ENCODE measurements around the gene NADSYN1. TPM values are rescaled to one million over a fixed set of nuclear protein-coding genes. Genes with fewer than 3 reads are reported as not detected.
"Not testable (repeated sequence)": the region's sequence is repeated elsewhere in the genome, so short reads cannot be mapped to it uniquely, and the experiment has no call there.

Gene NADSYN1
- total RNA-seq, 8 experiments from 2014 or later: 20.3 to 120 (median 37.1) TPM

DNA sequence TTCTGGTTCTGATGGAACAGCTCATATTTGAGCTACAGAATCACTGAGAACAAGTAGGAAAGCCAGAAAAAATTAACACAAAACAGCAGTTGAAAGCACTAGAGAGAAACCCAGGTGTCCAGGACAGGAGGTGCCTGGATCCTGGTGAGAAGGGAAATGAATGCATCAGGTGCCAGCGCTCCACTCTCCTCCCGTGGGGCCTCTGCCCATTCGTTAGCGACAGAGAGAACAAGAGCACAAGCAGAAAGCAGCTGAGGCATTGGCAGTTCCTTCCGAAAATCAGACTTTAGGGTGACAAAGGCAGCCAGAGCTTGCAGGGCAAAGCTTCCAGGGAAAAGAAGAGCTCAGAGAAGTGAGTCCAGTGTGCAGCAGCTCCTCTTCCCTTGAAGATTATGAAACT lies 54.1 kb downstream of the NADSYN1 start:
- Histone ChIP-seq H3K4me3 (no peak overlapping the region), H3K27ac (no peak overlapping the region), H3K4me1 (replicated peaks in 1 of 2) (peaks cover 0 to 4% of the 10 kb centered on the region in 2 donors)
- no peak for ATAC-seq (replicated peaks in 6 of 8)
- in situ Hi-C loops (cut with MboI; ENCODE audit: low pct_unique_long_range_greater_than_20kb in 2 of 9, low sequenced_read_pairs in 9 of 9, unreplicated experiment in 9 of 9): no loop called here
- 80 to 100% (median 100%) methylated on average over 1 to 5 of the region's 5 CpGs; no CpG with 5 or more reads in 2 of the 10 experiments for WGBS, 10 experiments

DNA sequence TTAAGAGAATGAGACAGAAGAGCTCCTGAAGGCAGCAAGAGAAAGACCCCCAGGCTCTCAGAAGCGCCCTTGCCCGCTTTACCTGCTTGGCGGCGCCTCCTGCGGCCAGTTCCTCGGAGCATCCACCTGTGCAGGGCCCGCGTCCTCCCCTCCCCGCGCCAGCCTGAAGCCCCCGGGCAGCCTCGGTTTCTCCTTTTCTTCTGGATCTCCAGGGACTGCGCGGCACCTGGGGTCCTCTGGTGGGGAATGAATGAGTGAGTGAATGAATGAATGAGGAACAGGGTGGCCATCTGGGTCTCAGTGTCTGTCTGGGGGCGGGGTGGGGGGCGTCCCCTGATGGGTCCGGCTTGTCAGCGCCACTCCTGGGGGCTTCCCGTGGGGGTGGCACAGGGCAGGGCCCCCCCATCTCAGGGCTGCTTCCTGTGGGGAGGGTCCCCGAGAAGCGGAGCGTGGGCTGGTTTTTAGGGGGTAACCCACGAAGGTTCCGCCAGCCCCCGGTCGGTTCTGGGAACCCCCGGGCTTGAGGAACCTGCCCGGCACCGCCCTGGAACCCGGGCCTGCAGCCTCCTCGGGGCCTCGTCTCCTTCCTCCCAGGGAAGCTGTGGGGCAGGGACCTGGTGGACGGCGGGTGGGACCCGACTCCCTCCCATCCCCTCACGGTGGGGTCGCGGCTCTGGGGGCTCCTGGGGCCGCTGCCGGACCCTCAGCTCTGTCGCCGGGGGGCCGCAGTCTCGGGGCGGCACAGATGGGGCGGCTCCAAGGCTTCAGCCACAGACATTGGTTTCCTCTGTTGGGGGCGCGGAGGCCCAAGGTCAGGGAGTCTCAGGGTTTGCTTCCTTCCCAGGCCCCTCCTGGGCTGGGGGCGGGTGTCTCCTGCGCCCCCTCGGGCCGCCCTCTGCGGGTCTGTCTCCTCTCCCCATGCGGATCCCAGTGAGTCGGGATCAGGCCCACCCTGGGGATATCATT lies 65.8 kb downstream of the NADSYN1 start:
- WGBS, 10 experiments: 90 to 100% (median 96%) methylated on average over 1 to 10 of the region's 55 CpGs; no CpG with 5 or more reads in 6 of the 10 experiments
- no peak for ATAC-seq (replicated peaks in 6 of 8)
- in situ Hi-C loops (cut with MboI; ENCODE audit: low pct_unique_long_range_greater_than_20kb in 2 of 9, low sequenced_read_pairs in 9 of 9, unreplicated experiment in 9 of 9): no loop called here
- no peak overlapping the region for H3K27ac ChIP-seq
- H3K4me1 ChIP-seq (replicated peaks in 1 of 2): no peaks in the 10 kb centered on the region
- H3K4me3 ChIP-seq: no peak overlapping the region

DNA sequence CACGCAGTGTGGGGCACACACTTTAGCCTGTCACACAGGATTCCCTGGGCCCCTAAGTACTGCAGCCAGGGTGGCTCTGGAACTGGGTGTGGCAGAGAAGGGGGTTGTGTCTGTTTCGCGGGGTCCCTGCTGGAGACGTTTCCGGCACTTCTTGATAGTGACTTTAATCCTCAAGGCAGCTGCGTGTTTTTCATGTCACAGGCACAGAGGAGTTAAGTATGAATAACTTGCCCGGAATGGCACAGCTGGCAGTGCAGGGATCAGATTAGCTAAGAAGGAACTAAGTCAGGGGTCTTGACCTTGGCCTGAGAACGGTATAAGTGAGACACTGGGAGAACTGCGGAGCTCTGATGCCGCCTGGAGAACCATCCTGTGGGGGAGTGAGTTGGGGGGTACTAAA lies 66.5 kb downstream of the NADSYN1 start:
- H3K27ac ChIP-seq: no peak overlapping the region
- H3K4me1 ChIP-seq (replicated peaks in 1 of 2): no peaks in the 10 kb centered on the region
- in situ Hi-C loops (cut with MboI; ENCODE audit: low pct_unique_long_range_greater_than_20kb in 2 of 9, low sequenced_read_pairs in 9 of 9, unreplicated experiment in 9 of 9): no loop called here
- ATAC-seq (replicated peaks in 6 of 8): no peak
- 50 to 91% (median 82%) methylated on average over 2 to 6 of the region's 10 CpGs; no CpG with 5 or more reads in 3 of the 10 experiments for WGBS, 10 experiments
- no peak overlapping the region for H3K4me3 ChIP-seq

DNA sequence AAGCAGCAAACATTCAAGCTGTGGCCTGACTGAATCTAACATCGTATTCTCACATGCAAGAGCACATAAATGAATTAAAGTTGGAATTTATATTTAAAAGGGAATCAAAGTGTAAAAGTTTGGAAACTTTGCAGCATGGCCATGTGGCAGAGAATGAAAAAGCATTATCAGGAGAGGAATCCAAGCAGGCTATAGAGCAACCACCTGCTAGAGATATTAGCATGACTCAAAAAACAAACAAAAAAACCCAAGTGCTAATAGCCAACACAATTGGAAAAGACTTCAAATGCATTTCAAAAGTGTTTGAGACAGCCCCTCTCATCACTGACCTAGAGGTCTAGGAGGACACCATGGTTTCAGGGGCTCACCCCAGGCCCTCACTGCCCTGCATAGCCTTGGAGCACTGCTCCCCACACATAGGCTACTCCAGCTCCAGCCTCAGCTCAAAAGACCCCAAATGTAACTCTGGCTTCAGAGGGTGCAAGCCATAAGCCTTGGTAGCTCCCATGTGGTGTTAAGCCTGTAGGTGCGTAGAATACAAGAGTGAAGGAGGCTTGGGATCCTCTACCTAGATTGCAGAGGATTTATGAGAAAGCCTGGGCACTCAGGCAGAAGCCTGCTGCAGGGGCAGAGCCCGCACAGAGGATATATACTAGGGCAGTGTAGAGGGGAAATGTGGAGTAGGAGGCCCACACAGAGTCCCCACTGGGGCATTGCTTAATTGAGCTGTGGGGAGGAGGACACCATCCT lies 72.4 kb downstream of the NADSYN1 start:
- 0 to 100% (median 57%) methylated on average over 1 to 3 of the region's 3 CpGs; no CpG with 5 or more reads in 1 of the 10 experiments for WGBS, 10 experiments
- Histone ChIP-seq H3K4me1 (replicated peaks in 1 of 2) (no peaks in the 10 kb centered on the region), H3K27ac (no peak overlapping the region), H3K4me3 (no peak overlapping the region)
- ATAC-seq (replicated peaks in 6 of 8): no peak
- in situ Hi-C loops (cut with MboI; ENCODE audit: low pct_unique_long_range_greater_than_20kb in 2 of 9, low sequenced_read_pairs in 9 of 9, unreplicated experiment in 9 of 9): no loop called here

DNA sequence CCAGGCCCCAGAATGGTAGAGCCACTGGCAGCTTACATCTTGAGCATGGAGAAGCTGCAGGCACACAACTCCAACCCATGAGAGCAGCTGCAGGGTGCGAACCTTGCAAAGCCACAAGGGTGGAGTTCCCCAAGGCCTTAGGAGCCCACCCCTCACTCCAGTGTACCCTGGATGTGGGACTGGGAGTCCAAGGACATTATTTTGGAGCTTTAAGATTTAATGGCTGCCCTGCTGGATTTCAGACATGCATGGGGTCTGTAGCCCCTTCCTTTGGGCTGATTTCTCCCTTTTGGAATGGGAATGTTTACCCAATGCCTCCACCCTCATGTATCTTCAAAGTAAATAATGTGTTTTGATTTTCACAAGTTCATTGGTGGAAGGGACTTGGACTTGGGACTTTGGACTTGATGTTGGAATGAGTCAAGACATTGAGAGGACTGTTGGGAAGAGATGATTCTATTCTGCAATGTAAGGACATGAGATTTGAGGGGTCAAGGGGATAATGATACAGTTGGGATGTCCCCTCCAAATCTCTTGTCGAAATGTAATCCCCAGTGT lies 73.0 kb downstream of the NADSYN1 start:
- no peak for ATAC-seq (replicated peaks in 6 of 8)

DNA sequence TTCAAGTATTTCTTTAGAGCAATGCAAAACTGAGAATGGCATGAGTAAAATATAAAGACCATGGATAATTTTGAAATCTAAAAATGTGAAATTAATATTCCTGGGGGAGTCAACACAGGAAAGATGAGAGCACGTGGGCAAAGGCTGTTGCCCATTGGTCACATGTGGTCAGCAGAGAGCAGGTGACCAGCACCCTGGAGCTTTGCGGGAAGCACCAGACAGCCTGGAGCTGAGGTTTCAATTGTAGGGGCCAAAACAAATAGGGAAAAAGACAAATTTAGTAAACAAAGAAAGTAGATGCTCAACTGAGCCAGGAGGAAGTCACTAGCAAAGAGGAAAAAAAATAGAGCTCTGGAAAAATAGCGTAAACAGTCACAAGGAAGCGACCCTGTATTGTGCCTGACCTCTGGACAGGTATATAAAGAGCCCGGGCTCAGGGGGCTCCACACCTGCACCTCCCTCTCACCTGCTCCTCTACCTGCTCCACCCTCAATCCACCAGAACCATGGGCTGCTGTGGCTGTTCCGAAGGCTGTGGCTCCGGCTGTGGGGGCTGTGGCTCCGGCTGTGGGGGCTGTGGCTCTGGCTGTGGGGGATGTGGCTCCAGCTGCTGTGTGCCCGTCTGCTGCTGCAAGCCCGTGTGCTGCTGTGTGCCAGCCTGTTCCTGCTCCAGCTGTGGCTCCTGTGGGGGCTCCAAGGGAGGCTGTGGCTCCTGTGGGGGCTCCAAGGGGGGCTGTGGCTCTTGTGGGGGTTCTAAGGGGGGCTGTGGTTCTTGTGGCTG lies 74.0 kb downstream of the NADSYN1 start, which contains the start of gene KRTAP5-7:
TSS of gene KRTAP5-7 (plus strand) at position 472 of the 780 bp plus-strand sequence. CDS start at position 506, 34 bp downstream.
- 0 to 57% (median 41%) methylated on average over 2 to 7 of the region's 10 CpGs; no CpG with 5 or more reads in 2 of the 10 experiments for WGBS, 10 experiments
- H3K4me1 ChIP-seq (replicated peaks in 1 of 2); H3K27ac ChIP-seq; H3K4me3 ChIP-seq; ATAC-seq (replicated peaks in 6 of 8); in situ Hi-C loops (cut with MboI; ENCODE audit: low pct_unique_long_range_greater_than_20kb in 2 of 9, low sequenced_read_pairs in 9 of 9, unreplicated experiment in 9 of 9): not testable (repeated sequence)

More for the DNA sequence above, 73.0 kb downstream of the NADSYN1 start:
- Histone ChIP-seq H3K4me1 (replicated peaks in 1 of 2) (no peaks in the 10 kb centered on the region), H3K4me3 (no peak overlapping the region), H3K27ac (no peak overlapping the region)
- in situ Hi-C loops (cut with MboI; ENCODE audit: low pct_unique_long_range_greater_than_20kb in 2 of 9, low sequenced_read_pairs in 9 of 9, unreplicated experiment in 9 of 9): no loop called here
- WGBS, 10 experiments: 17 to 43% (median 25%) methylated on average over 1 of the region's 2 CpGs; no CpG with 5 or more reads in 5 of the 10 experiments

DNA sequence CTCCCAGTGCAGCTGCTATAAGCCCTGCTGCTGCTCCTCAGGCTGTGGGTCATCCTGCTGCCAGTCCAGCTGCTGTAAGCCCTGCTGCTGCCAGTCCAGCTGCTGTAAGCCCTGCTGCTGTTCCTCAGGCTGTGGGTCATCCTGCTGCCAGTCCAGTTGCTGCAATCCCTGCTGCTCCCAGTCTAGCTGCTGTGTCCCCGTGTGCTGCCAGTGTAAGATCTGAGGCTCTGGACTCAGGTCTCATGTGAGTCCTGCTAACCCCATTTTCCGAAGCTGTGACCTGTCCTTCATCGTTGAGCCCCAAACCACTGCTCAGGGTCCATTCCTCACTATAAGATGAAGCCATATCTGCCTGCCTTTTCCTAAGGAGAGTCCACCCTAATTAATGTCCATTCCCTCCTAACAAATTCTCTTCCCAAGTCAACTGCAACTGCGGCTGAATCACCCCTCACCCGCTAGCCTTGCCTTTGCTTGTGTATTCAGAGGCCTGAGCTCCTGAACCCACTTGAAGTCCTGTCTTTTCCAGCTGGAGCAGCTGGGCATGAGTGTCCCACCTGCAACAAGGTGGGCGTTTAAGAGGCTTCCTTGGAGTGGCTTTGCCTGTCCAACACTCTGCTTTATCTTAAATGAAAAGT lies 74.7 kb downstream of the NADSYN1 start:
- Histone ChIP-seq H3K27ac (no peak overlapping the region), H3K4me1 (replicated peaks in 1 of 2) (no peaks in the 10 kb centered on the region), H3K4me3 (no peak overlapping the region)
- in situ Hi-C loops (cut with MboI; ENCODE audit: low pct_unique_long_range_greater_than_20kb in 2 of 9, low sequenced_read_pairs in 9 of 9, unreplicated experiment in 9 of 9): no loop called here
- 13 to 88% (median 60%) methylated on average over 1 to 5 of the region's 6 CpGs; no CpG with 5 or more reads in 4 of the 10 experiments for WGBS, 10 experiments
- ATAC-seq (replicated peaks in 6 of 8): no peak

DNA sequence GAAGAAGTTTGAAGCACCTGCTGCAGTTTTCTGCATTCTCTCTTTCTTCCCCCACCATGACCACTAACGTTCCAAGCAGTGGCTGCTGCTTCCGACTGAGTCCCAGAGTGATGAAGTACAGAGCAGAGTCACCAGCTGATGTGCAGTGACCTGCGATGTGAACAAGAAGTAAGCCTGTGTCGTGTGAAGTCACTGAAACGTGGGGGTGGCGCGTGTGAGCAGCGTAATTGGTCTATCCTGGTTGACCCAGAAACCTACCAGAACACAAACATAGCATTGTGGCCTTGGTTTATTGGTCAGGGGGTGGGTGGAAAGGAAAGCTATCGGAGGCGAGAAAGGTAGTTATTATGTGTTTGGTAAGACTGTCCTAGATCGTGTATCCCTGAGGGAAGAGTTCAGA lies 77.6 kb downstream of the NADSYN1 start:
- no peak overlapping the region for H3K27ac ChIP-seq
- H3K4me3 ChIP-seq: no peak overlapping the region
- 61 to 100% (median 88%) methylated on average over 1 to 11 of the region's 11 CpGs; no CpG with 5 or more reads in 2 of the 10 experiments for WGBS, 10 experiments
- peaks cover 5 to 8% of the 10 kb centered on the region in 2 donors for H3K4me1 ChIP-seq (replicated peaks in 1 of 2)
- peak in 5 of 8 experiments; percentile 57 to 79 (median 64) for ATAC-seq (replicated peaks in 6 of 8)
- in situ Hi-C loops (cut with MboI; ENCODE audit: low pct_unique_long_range_greater_than_20kb in 2 of 9, low sequenced_read_pairs in 9 of 9, unreplicated experiment in 9 of 9): no loop called here

DNA sequence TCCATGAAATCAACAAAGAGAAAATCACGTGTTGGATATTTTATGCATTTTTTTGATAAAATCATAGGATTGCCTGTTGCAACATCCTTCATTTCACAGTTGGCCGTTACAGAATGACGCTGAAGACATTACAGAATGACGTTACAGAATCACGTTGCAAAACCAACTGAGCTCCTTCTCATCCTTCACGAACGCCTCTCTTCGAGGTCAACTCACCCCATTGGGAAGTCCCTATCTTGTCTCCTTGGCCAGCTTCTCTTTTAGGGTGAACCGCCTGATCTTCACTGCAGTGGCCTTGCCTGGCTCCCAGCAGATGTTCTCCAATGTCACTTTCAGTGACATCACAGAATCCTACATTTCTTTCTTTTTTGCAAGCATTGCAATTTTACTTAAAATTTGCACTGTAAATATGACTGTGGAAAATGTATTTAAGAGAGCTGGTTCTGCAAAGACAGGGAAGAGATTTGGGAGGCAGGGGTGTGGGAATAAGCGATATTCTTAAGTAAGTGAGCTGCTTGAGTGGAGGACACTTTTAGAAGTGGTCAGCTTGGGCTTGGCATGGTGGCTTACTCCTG lies 79.1 kb downstream of the NADSYN1 start:
- no peak for ATAC-seq (replicated peaks in 6 of 8)
- no peak overlapping the region for H3K27ac ChIP-seq
- 36 to 100% (median 73%) methylated on average over 1 to 10 of the region's 10 CpGs; no CpG with 5 or more reads in 1 of the 10 experiments for WGBS, 10 experiments
- in situ Hi-C loops (cut with MboI; ENCODE audit: low pct_unique_long_range_greater_than_20kb in 2 of 9, low sequenced_read_pairs in 9 of 9, unreplicated experiment in 9 of 9): no loop called here
- peaks cover 5 to 13% of the 10 kb centered on the region in 2 donors for H3K4me1 ChIP-seq (replicated peaks in 1 of 2)
- no peak overlapping the region for H3K4me3 ChIP-seq

DNA sequence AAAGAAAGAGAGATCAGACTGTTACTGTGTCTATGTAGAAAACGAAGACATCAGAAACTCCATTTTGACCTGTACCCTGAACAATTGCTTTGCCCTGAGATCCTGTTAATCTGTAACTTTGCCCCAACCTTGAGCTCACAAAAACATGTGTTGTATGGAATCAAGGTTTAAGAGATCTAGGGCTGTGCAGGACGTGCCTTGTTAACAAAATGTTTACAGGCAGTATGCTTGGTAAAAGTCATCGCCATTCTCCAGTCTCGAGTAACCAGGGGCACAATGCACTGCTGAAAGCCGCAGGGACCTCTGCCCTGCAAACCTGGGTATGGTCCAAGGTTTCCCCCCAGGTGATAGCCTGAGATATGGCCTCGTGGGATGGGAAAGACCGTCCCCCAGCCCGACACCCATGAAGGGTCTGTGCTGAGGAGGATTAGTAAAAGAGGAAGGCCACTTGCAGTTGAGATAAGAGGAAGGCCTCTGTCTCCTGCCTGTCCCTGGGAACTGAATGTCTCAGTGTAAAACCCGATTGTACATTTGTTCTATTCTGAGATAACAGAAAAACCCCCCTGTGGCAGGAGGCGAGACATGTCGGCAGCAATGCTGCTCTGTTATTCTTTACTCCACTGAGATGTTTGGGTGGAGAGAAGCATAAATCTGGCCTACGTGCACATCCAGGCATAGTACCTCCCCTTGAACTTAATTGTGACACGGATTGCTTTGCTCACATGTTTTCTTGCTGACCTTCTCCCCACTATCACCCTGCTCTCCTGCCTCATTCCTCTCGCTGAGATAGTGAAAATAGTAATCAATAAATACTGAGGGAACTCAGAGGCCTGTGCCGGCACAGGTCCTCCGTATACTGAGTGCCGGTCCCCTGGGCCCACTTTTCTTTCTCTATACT lies 82.0 kb downstream of the NADSYN1 start:
- peak overlapping the region; percentile 63 to 70 for H3K27ac ChIP-seq
- ATAC-seq (replicated peaks in 6 of 8); in situ Hi-C loops (cut with MboI; ENCODE audit: low pct_unique_long_range_greater_than_20kb in 2 of 9, low sequenced_read_pairs in 9 of 9, unreplicated experiment in 9 of 9); H3K4me3 ChIP-seq: not testable (repeated sequence)
- peaks cover 5 to 13% of the 10 kb centered on the region in 2 donors for H3K4me1 ChIP-seq (replicated peaks in 1 of 2)
- WGBS, 10 experiments: 0 to 88% (median 58%) methylated on average over 1 to 6 of the region's 17 CpGs; no CpG with 5 or more reads in 1 of the 10 experiments

DNA sequence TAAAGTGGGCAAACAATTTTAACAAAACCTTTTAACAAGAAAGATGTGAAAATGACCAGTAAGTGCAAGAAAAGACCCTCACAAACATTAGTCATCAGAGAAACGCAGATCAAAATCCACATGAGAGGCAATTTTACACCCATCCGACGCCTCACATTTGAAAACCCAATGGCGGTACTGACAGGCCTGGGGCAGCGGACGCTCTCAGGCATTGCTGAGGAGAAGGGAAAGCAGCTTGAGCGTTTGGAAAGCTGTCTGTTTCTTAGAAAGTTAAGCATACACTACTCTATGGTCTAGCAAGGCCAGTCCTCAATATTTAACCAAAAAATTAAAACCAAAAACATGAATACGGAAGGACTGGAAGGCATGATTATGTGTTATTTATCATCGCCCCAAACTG lies 82.8 kb downstream of the NADSYN1 start:
- in situ Hi-C loops (cut with MboI; ENCODE audit: low pct_unique_long_range_greater_than_20kb in 2 of 9, low sequenced_read_pairs in 9 of 9, unreplicated experiment in 9 of 9): no loop called here
- Histone ChIP-seq H3K4me3 (no peak overlapping the region), H3K27ac (no peak overlapping the region), H3K4me1 (replicated peaks in 1 of 2) (peaks cover 5 to 13% of the 10 kb centered on the region in 2 donors)
- WGBS, 10 experiments: 40 to 100% (median 87%) methylated on average over 1 to 9 of the region's 9 CpGs
- ATAC-seq (replicated peaks in 6 of 8): no peak

All from motor neuron (in vitro differentiated cells).